ENCODE data around the gene NGB.
"Not testable (repeated sequence)": the region's sequence is repeated elsewhere in the genome, so short reads cannot be mapped to it uniquely, and the experiment has no call there.

NGB gene

GRCh38 chr14:77290705-77291104 is 19.7 kb upstream of the NGB start:
- DNase-seq: no peak

GRCh38 chr14:77286576-77286975 is 15.6 kb upstream of the NGB start:
- DNase-seq: peak in 2 of 3 donors; percentile 10 to 26

- DNase-seq: no peak
These were observed 13.5 kb upstream of the NGB start for GRCh38 chr14:77284466-77284865.

GRCh38 chr14:77284066-77284465 is 13.1 kb upstream of the NGB start:
- DNase-seq: no peak

GRCh38 chr14:77281852-77282410 is 10.9 kb upstream of the NGB start:
- no peak for DNase-seq

- not testable (repeated sequence) for DNase-seq
These were observed 9.9 kb upstream of the NGB start for GRCh38 chr14:77280921-77281320.

GRCh38 chr14:77279719-77280118 is 8.7 kb upstream of the NGB start:
- DNase-seq: no peak

GRCh38 chr14:77278461-77279230 is 7.6 kb upstream of the NGB start:
- DNase-seq: no peak

- DNase-seq: no peak
These were observed 6.0 kb upstream of the NGB start for GRCh38 chr14:77276959-77277358.

GRCh38 chr14:77276295-77276935 is 5.4 kb upstream of the NGB start:
- DNase-seq: no peak

GRCh38 chr14:77275601-77276017 is 4.6 kb upstream of the NGB start:
- DNase-seq: no peak

- no peak for DNase-seq
These were observed 4.1 kb upstream of the NGB start for GRCh38 chr14:77275041-77275580.

- no peak for DNase-seq
These were observed 2.8 kb upstream of the NGB start for GRCh38 chr14:77273796-77274195.

GRCh38 chr14:77272261-77272660 is 1.3 kb upstream of the NGB start:
- DNase-seq: no peak

- no peak for DNase-seq
These were observed 469 bp downstream of the NGB start for GRCh38 chr14:77270361-77271112.

GRCh38 chr14:77268989-77269600 is 1.9 kb downstream of the NGB start:
- DNase-seq: no peak

- DNase-seq: no peak
These were observed 2.9 kb downstream of the NGB start for GRCh38 chr14:77267937-77268699.

GRCh38 chr14:77266336-77266735 is 4.7 kb downstream of the NGB start:
- DNase-seq: no peak

GRCh38 chr14:77265561-77266335 is 5.3 kb downstream of the NGB start:
- no peak for DNase-seq

GRCh38 chr14:77265187-77265515 is 5.9 kb downstream of the NGB start:
- DNase-seq: no peak

- no peak for DNase-seq
These were observed 6.4 kb downstream of the NGB start for GRCh38 chr14:77264466-77265186.

Data from suppressor macrophage treated with lipopolysaccharide for 1 hour (primary cell).